ENCODE measurements around the gene GPA33. TPM values are rescaled to one million over a fixed set of nuclear protein-coding genes. Genes with fewer than 3 reads are reported as not detected.

GPA33 gene
- polyA plus RNA-seq, 5 donors: 0.09 to 0.24 (median 0.12) TPM

DNA sequence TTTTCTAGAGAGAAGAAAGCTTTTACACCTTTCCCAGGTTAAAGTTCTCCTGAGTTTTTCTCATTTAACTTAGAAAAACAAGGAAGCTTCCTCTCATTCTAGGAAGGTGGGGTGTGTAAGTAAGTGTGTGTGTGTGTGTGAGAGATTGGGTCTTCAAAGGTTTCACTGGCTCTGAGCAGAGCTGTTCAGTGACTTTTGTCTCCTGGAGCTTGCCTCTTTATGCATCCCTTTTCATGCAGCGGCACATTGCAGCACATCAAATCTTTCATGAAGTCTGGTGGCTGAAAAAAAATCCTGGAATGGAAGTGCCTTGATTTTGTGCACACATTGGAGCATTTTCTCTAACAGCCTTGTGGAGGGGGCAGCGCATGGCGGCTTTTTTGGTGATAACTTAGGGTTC lies 3.4 kb downstream of the GPA33 start:
- DNase-seq: no peak

DNA sequence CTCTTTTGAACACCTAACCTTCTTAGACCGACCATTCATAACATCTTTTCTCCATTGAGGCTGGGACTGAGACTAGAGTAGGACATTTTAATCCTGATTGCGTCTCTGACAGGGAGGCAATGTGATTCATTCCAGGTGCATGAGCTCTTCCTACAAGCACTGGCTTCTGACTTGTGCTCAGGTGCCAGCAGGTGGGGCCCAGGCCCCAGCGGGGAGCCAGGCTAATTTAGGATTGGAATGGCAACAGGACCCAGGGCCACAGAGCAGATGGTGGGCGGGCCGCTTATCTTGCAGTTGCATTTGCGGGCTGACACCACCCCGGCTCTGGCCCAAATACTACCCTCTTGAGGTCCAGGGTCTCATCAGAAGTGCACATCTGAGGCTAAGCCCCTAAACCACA lies 4.1 kb downstream of the GPA33 start:
- DNase-seq: no peak

DNA sequence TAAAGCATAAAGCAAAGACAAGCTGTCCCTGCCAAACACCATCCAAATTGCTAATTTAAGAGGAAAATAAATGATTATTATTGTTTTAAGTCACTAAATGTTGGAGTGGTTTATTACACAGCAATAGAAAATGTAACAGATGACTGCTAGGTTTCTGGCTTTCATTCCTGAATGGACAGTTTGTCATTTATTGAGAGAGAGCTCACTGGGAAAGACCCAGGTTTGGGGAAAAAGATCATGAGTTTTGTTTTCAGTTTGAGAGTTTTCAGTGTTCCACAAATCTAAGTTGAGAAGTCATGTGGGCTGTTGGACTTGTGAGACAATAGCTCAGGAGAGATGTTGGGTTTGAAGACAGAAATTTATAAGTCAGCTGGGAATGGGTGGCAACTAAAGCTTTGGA lies 5.4 kb downstream of the GPA33 start:
- DNase-seq: no peak

DNA sequence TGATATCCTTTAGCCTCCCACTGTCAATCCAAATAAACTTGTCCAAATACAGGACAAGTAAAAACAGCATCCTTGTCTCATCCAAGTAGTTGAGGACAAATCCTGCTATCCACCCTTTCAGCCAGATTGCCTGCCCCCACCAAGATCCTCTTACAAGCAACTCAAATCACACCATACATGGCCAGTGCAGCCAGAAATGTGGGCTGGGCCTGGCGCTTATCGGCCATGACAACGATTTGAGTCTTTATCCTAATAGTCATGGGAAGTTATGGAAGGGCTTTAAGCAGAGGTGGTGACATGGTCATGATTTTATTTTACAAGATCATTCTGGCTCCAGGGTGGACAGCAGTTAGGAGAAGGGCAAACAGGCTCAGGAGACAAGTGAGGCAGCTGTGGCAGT lies 6.3 kb downstream of the GPA33 start:
- DNase-seq: no peak

DNA sequence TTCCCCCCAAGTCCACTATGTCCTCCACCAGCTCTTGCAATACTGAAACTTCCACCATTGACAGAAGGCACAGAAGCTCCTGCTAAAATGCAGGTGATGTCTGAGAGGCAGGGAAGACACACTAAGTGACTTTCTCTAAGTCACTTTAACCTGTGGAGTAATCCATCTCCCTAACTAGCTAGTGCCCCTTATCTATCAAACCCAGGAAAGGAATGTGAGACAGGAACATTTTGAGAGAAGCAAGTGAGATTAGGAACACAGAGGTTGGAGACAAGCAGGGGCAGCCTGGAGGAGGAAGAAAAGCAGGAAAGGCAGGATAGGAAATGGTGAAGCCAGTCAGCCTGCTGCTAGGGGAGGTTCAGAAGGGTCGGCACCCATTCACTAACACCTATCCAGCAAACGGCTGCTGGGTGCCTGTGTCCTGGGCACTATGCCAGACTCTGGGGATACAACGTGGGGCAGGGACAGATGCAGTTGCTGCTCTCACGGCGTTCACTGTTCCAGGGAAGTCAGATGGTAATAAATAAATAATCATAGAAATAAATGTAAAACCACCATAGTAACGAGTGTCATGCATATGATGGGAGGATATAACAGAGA lies 7.0 kb downstream of the GPA33 start:
- no peak for DNase-seq

DNA sequence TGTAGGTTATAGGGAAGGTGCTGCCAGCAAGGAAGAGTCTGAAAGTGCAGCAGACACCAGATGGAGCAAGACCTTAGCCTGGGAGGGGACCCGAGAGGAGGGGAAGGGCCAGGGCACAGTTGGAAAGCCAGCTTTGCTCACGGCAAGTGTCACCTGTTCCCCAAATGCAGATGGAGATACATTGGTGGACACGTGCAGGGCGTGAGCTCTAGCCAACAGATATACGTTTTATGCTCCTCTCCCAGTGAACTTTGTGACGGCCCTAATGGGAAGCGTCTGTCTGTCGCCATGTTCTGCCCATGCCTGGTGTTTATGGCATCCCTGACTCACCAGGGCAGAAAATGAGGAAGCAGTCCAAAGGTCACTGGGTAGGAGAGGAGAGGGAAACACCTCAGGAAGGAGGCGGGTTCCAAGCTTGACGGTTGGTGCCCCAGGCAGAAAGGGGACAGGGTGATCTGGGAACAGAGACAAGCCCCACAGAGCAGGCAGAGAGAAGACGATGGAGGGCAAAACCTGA lies 7.6 kb downstream of the GPA33 start:
- no peak for DNase-seq

DNA sequence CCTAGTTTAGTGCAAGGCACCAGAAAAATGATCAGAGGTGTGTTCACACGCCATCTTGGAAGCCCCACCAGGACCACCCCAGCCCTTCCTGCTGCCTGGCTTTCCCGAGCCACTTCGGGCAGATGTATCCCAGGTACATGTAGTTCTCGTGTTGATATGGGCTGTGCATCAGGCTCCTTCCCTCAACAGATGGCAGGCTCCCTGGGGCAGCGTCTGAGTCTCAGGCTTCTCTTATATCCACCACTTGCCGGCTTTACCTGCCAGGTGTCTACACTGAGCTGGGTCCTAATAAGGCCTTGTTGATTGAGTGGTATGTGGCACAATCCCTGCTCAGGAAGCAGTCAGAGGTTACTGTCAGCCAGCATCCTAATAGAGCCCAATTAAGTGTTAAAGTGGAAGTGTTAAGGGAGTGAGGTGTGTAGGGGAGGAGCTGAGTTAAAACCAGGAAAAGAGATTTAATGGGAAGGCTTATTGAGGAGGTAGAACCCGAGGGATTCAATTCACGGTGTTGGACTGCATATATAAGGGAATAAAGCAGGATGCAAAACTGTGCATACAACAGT lies 8.5 kb downstream of the GPA33 start:
- no peak for DNase-seq

DNA sequence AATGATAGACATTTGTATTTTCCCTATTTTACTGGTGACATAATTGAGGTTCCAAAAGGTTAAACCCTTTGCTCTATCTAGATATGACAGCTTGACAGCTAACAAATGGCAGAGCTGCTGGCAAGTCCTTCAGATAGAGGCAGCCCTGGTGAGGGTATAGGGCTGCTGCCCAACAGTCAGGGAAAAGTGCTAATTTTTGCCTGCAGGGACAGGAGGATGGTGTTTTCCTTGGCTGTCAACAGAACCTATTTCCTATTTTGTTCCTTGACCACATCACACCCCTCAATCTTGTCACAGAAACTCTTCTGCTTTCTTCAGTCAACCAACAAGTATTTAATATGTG lies 12.3 kb downstream of the GPA33 start:
- no peak for DNase-seq

DNA sequence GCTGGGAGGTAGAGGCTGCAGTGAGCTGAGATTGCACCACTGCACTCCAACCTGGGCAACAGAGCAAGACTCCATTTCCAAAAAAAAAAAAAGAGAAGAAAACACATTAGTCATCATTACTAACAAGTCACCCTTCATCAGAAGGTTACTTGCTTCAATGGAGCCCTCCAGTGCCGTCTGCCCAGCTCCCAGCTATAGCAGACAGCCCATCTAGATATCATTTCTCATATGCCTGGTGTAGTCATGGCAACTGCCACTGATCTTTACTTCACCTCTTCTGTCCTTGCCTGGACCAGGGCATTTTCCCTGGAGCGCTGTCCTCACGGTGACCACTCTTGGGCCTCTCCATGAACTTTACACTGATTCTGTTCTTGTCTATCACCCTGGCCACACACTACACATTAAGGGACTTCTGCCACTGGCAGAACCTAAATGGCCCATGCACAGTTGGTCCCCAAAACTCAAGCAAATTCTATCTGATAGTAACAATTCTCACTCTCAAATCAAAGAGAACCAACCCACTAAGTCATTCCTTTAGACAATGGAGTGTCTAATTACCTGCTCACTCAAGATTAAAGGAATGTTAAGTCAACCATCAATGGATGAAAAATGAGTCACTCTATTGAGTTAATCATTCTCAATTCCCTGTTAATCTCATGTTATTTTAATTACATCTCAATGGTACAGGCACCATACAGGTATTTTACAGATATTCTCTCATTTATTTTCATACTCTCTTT lies 12.9 kb downstream of the GPA33 start:
- no peak for DNase-seq

DNA sequence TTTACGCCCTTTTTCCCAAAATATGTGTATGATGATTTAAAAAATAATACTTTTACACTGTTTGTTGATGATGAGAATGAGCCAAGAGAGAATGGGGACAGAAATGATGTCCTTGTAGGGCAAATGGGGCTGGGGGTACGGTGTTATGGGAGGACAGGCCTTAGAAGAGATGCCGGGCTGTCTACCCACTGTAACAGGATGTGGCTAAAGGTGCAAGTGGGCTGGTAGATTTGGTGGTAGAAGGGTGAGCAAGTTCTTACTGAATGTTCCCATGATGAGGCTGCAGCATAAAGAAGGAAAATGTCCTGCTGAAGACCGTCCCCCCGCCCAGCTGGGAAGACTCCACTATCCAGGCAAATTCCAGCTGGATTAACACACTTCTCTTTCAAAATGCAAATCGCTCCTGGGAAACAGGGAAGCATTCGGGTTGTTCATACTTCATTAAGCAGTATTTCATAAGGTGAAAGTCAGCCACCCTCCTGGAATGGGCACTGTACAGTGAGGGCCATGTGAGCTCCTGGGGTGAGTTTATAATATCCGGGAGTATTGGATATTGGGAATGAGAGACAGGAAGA lies 14.0 kb downstream of the GPA33 start:
- no peak for DNase-seq

DNA sequence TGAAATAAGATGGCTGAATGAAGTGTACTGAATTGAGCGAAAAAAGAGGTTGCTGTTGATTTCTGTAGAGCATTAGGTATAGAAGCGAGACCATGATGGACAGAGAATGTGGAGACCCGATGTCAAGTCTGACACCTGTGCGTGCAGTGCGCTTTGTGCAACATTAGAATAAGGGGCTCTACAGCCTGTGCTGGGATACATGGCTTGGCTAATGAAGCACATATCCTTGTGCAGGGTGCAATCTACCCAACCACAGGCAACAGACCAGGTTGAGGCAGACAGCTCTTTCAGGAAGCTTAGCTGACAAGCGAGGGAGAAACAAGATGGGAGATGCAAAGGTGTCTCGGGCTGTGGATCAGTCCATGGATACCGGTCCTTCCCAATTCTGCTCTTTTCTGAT lies 18.9 kb downstream of the GPA33 start:
- no peak for DNase-seq

DNA sequence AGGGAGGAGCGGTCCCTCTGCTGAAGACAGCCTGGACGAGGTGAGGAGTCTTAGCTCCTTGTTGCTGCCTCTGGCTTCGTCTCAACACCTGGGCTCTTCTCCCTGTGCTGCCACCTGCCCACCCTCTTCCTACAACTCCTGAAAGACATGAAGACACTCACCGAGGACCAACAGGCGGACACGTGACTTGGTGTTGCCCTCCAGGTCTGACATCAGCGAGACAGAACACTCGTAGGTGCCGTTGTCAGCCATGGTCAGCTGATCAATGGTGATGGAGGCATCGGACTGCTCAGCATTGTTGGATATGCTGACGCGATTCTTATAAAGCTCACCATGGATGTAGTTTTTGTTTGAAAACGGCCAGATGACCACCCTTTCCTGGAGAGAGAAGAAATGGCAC lies 21.4 kb downstream of the GPA33 start:
- DNase-seq: no peak

DNA sequence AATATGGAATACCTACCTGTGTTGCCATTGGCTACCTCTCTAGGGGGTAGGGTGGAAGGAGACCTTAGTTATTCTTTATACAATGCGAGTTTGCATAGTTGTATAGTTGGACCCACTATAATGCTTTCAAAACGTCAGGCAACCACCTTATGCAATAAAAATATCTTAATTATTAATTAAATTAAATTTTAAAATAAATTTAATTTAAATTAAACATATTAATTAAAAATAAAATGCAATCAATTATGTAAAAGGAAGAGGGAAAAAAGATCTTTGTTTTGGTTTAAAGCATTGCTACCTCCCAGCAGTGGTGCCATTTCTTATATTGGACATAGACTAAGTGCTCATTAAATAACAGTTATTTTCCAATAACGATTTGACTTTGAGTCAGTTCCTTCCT lies 22.3 kb downstream of the GPA33 start:
- DNase-seq: no peak

DNA sequence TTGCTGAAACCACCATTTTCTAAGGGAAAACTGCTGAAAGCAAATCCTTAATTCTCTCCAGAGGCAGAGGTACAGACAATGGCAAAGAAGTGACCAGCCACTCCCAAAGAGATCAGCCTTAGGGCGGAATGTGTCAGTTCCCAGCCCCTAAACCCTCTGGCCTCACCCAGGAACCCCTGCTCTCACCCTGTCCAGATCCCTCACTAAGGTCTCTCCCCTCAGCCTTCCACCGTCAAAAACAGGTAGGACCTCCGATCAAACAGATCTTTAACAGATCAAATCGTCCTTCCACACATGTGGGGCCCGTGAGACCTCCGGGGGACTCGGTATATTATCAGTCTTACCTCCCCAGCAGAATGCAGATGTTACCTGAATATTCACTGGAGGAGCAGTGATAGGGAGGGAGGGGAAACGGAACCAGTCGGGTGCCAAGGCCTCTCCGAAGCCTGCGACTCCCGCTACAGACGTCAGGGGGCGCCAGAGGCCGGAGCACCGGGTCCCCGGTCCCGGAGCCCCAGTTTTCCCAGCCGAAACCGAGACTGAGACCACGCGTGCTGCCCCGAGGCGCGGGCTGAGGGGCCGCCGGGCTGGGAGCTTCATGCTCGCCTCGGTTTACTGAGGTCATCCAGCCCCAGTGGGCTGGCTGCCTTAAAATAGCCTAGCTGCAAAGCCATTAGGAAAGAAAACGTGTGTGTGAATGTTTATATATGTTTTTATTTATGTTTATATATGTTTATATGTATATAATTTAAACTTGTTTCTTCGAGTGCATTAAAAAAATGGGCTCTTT lies 23.6 kb downstream of the GPA33 start:
- DNase-seq: peak; percentile 54 to 68

DNA sequence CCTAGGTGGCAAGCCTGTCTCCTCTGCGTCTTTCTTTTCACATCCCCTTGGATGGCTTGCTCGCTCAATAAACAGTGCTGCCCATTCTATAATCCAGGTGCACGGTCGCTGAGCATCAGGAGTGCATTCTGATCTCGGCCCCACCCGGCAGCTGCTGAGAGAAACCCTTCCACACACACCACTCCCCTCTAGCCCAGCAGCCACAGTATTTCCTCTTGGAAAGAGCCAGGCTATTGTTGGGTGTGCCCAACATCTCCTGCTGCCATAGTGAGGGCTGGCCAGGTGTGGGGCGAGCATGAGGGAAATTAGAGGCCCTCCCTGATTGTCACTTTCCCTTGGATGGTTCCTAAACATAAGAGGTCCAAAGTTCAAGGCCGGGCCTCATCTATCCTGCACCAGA lies 24.7 kb downstream of the GPA33 start:
- no peak for DNase-seq

DNA sequence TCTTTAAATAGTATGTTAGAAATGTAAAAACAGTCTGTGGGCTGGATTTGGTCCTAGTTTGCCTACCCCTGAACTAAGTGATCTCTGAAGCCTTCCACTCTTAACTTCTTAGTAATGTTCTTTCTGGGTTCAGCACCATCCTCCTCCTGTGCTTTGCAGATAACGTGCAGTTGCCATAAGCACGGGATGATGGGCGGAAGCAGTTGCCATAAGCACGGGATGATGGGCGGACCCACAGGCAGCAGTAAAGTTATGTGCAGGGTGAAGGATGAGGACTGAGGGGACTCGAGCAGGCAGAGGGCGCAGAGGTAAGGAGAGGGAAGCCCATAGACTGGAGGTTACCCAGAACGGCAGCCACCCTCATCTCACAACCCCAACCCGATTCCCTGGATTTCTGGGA lies 25.6 kb downstream of the GPA33 start:
- no peak for DNase-seq

DNA sequence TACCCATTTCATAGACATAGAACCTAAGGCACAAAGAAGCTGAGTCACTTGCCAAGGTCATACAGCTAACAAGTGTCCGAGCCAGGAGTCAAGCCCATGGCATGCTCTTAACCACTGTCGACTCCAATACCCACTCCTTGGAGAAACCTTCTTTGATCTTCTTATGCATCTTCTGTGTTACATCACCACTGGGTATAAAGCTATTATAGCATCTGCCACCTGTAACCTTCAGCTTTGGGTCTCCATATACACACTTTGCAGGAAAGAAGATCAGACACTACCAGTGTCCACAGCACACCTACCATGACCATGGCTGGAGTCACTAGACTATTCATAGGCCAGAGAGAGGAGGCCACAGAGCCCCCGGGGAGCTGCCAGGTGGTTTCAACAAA lies 29.1 kb downstream of the GPA33 start:
- no peak for DNase-seq

DNA sequence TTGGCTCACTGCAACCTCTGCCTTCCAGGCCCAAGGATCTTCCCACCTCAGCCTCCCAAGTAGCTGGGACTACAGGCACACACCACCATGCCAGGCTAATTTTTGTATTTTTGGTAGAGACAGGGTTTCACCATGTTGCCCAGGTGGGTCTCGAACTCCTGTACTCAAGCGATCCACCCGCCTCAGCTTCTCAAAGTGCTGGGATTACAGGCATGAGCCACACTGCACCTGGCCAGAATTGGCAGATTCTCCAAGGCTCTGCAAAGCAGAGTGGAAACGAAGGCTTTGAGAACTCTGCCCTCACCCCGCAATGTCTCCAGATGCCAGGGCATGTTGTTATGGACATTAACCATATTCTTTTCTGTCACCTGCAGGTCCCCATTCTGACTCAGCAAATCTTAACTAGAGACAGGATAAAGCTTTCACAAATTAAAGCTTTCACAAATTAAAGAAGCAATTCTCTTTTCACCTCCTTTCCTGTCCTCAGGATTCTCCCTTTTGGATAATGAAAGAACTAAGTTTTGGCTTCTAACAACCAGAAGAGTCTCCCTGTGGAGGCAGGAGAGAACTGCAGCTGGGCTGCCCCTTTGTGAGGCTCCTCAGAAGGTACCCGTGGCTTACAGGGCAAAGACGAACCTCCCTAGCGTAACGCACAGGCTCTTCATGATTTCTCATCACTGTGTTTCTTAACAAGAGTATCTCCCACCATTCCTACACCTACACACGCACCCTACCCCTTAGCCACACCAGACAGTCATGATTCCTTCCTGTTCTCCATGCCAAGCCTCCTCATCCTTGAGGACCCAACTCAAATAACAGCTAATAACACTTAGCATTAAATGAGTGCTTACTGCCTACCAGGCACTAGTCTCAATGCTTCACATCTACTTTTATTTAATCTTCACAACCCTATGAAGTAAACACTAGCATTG lies 29.8 kb downstream of the GPA33 start:
- DNase-seq: no peak

DNA sequence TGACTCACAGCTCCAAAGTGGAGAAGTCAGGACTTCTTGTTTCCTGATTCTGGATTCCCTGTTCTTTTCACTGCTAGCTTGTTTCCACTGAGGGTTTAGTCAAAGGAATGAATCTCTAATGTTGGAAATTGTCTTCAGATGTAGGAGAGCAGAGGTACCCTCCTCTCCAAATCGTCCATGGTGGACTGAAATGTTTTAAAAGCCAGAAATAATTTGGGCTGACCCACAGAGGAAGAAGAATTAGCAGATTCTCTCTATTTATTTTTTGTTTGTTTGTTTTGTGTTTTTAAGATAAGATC lies 30.4 kb downstream of the GPA33 start:
- no peak for DNase-seq

DNA sequence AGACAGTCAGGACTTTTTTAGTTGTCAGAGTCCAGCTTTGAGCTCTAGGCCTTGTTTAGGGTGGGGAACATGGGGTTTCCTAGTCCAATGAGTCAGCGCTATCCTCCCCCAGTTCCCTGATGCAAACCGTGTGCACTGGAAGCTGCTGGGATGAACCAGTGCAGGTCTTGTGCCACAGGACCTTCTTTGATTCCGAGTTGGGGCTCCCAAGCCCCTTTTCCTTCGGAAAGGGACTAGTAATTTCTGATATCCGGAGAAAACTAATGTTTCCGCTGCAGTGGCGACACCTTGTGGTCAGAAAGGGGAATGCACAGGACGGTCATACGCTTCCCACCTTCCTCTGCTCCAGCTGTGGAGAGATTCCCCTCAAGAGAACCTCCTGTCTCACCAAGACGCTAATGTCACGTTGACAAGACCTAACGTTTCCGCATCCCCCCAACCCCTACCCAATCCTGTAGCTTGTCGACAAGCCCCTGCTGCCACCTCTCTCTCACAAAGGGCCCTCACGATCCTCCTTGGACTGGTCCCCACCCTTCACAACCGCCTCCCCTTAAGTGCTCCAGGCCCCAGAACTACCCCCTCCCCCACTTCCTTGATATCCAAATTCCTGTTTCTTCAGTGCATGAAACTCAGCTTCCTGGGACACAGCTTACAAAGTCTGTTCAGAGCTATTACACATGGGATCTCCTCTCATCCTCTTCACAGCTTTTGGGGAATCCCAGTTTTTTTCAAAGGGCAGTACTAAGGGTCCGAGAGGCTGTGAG lies 30.9 kb downstream of the GPA33 start:
- DNase-seq: peak; percentile 38 to 56
